Cardiac fibroblast (primary cell): ENCODE results near the gene JMJD1C.

Experiments used
- DNase-seq, 2 donors: peaks; one replicate each; pipeline versions ENCODE4 v3.0.0 to v3.0.0-alpha.2; 2010; ENCODE audit warnings: low read depth in 2 of 2
- H3K4me3 ChIP-seq, 2 donors: replicated peaks in 1 of 2; 1 replicate in 1 of 2; 2 replicates in 1 of 2; pipeline ENCODE4 v1.5.1; 2011; ENCODE audit warnings: low read depth in 2 of 2, low read length in 2 of 2, mild to moderate bottlenecking in 2 of 2, moderate library complexity in 1 of 2
- CTCF ChIP-seq: IDR thresholded peaks from one replicate; pipeline ENCODE4 v1.5.1; 2011; ENCODE audit warnings: low read depth, mild to moderate bottlenecking, low read length, inconsistent platforms

JMJD1C gene

GRCh38 chr10:63494951-63495350 is 29.2 kb upstream of the JMJD1C start:
- no peak overlapping the region for H3K4me3 ChIP-seq
- no peak for DNase-seq
- no peak for TF ChIP-seq CTCF

- no peak for DNase-seq
- H3K4me3 ChIP-seq: no peak overlapping the region
- no peak for TF ChIP-seq CTCF
Measured at GRCh38 chr10:63493004-63493403, 27.2 kb upstream of the JMJD1C start.

- H3K4me3 ChIP-seq: peak overlapping the region in 1 of 2 donors; percentile 14
- peak; percentile 8 to 61 for DNase-seq
Measured at GRCh38 chr10:63492317-63492690, 26.5 kb upstream of the JMJD1C start.

GRCh38 chr10:63491588-63492316 is 26.0 kb upstream of the JMJD1C start:
- TF ChIP-seq CTCF: no peak
- DNase-seq: peak; percentile 95 to 98
- peak overlapping the region; percentile 14 to 36 for H3K4me3 ChIP-seq

- no peak overlapping the region for H3K4me3 ChIP-seq
- no peak for DNase-seq
- no peak for TF ChIP-seq CTCF
Measured at GRCh38 chr10:63489838-63490237, 24.1 kb upstream of the JMJD1C start.

- no peak for DNase-seq
- no peak for TF ChIP-seq CTCF
- H3K4me3 ChIP-seq: no peak overlapping the region
Measured at GRCh38 chr10:63487990-63488389, 22.2 kb upstream of the JMJD1C start.

GRCh38 chr10:63483983-63484382 is 18.2 kb upstream of the JMJD1C start:
- TF ChIP-seq CTCF: no peak
- no peak overlapping the region for H3K4me3 ChIP-seq
- DNase-seq: no peak
